ENCODE results near the gene CNTD1. TPM values are rescaled to one million over a fixed set of nuclear protein-coding genes. Genes with fewer than 3 reads are reported as not detected.
"Not testable (repeated sequence)": the region's sequence is repeated elsewhere in the genome, so short reads cannot be mapped to it uniquely, and the experiment has no call there.

Gene CNTD1, protein sequence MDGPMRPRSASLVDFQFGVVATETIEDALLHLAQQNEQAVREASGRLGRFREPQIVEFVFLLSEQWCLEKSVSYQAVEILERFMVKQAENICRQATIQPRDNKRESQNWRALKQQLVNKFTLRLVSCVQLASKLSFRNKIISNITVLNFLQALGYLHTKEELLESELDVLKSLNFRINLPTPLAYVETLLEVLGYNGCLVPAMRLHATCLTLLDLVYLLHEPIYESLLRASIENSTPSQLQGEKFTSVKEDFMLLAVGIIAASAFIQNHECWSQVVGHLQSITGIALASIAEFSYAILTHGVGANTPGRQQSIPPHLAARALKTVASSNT
- not detected for total RNA-seq

DNA sequence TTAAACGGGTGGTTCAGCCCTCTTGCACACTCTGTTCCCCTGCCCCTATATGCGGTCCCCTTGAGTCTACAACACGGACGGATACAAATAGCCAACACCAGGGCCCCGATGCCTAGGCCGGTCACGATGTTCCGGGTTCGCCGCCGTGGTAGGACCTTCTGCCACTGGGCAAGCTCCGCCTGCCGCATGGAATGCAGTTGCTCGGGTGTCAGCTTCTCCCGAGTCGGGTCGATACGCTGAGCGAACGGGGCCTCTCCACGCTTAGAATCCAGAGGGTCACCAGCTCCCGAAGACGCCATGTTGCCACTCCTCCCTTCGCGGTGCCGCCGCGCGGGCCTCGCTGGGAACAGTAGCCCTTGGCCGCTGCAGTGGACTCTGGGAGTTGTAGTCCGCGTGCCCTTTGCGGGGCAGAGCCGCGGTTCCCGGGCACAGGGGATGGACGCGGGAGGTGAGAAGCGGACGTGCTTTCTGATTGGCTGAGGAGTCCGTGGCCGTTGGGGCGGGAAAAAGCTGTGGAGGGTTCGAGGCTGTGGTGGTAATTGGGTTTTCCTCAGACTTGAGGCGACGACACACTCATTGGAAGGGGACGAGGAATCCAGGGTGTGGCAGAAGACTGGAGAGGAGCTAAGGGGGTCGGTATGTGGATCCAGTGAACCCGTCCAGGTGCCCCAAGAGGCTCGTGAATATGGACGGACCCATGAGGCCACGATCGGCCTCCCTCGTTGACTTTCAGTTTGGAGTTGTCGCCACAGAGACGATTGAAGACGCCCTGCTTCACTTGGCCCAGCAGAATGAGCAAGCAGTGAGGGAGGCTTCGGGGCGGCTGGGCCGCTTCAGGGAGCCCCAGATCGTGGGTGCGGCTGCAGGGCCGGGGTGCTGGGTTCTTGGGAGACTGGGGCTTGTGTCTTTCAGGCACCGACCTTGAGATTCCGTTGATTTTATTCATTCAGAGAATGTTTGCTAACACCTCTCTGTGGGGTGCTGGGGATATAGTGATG lies at the start of gene CNTD1, which contains the start of gene COA3:
Gene CNTD1 (plus strand): TSS at position 479 of the 998 bp plus-strand sequence. CDS start 207 bp downstream, at position 686.
Gene COA3 (minus strand): TSS at position 322 of the 998 bp plus-strand sequence. CDS start 23 bp downstream, at position 299.
- Histone ChIP-seq H3K27me3 (ENCODE audit: insufficient read depth, low read length) (no peaks in the 10 kb centered on the region), H3K9me3 (ENCODE audit: low read depth, low read length) (no peaks in the 10 kb centered on the region), H3K4me3 (ENCODE audit: low read length) (peak within 1 kb of the TSS; percentile 82), H3K4me1 (ENCODE audit: insufficient read depth, low read length) (peaks cover 19% of the 10 kb centered on the region)

DNA sequence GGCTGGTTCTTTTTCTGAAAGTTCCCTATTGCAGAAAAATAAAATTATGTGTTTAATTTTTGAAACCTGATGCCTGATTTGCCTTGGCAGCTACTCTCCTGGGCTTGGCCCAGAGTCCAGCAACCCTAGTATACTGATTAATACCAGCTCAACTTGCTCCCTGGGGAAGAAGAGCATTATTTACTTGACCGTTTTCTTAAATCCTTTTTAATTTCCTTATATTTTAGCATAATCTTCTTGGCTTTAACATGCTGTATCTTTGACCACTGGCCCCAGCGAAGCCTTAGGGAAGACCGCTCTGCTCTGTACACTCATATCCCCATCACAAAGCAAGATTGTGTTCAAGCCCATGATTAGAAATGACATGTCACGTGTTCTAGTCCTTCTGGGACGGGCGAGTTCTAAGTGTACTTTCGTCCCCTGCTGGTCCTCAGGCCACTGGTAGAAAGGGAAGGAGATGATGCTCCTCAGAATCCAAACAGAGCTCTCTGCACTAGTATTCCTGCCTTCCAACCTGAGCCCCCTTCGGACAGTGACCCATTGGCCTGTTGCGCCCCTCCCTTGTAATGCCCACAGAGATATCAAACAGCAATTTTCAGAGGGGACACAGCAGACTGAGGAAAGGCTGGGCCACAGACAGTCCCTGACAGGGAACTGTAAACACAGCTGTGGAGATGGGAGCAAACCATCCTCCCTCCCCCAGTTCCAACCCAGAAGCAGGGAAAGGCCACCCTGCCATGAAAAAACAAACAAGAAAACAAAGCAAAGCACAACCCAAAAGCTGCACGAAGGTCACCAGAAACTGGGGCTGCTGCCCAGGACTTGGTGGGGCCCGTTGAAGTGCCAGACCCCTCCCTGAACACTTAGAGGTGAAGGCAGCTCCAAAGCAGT lies 49.5 kb upstream of the CNTD1 start:
- Histone ChIP-seq H3K9me3 (ENCODE audit: low read depth, low read length) (no peaks in the 10 kb centered on the region), H3K4me3 (ENCODE audit: low read length) (no peak overlapping the region), H3K4me1 (ENCODE audit: insufficient read depth, low read length) (peaks cover 21% of the 10 kb centered on the region), H3K27me3 (ENCODE audit: insufficient read depth, low read length) (no peaks in the 10 kb centered on the region)

DNA sequence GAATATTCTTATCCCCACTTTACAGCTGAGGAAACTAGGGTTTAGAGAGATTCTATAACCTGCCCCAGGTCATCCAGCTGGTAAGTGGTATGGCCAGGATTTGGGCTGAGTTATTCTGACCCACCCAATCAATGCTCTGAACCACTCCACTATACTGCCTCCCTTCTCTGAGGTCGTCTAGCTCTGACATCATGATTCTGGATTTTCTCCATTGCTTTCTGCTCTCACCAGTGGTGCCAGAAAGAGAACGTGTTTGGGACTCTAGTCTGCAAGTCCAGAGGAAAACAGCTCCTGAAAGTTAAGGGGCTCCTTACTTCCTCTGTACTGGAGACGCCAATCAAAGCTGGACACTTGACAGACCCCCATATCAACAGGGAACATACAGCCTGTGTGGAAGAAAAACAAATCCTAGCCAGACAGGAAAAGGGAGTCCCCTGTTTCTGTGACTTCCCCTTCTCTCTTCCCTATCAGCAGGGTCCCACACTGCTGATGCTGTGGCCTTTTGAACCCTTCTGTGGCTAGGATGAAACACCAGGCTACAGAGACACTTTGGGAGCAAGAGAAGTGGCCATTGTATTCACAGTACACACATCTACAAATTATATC lies 47.8 kb upstream of the CNTD1 start:
- no peaks in the 10 kb centered on the region for H3K9me3 ChIP-seq (ENCODE audit: low read depth, low read length)
- no peaks in the 10 kb centered on the region for H3K27me3 ChIP-seq (ENCODE audit: insufficient read depth, low read length)
- H3K4me3 ChIP-seq (ENCODE audit: low read length): no peak overlapping the region
- H3K4me1 ChIP-seq (ENCODE audit: insufficient read depth, low read length): peaks cover 10% of the 10 kb centered on the region

DNA sequence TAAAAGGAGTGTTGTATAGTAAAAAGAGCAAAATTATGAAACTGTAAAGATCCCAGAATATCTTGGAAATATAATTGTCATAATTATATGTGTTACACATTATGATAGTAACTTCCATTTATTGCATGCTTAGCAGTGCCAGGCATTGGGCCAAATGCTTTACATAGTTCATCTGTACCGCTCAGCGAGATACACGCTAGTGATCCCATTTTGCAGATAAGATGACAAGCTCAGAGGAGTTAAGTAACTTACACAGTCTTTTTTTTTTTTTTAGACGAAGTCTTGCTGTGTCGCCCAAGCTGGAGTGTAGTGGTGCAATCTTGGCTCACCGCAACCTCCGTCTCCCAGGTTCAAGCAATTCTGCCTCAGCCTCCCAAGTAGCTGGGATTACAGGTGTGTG lies 47.0 kb upstream of the CNTD1 start:
- Histone ChIP-seq H3K4me3 (ENCODE audit: low read length) (no peak overlapping the region), H3K27me3 (ENCODE audit: insufficient read depth, low read length) (no peaks in the 10 kb centered on the region), H3K9me3 (ENCODE audit: low read depth, low read length) (no peaks in the 10 kb centered on the region), H3K4me1 (ENCODE audit: insufficient read depth, low read length) (peaks cover 10% of the 10 kb centered on the region)

DNA sequence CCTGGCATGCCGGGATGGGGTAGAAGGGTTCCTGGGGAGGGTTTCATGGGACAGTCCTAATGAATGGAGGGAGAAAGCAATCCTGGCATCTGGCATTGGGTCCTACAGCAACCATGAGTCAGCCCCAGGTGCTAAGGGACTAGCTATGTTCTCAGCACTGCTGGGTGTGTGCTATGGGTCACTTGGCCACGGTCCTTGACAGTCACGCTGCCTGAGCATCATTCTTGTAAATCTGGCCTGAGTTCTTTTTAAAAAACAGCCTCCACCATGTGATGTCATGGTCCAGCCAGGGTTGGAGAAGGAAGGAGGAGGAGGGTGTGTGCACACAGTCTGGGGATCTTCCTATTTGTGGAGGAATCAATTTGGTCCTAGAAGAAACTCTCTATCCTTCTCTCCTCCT lies 43.9 kb upstream of the CNTD1 start:
- Histone ChIP-seq H3K9me3 (ENCODE audit: low read depth, low read length) (no peaks in the 10 kb centered on the region), H3K4me1 (ENCODE audit: insufficient read depth, low read length) (peaks cover 15% of the 10 kb centered on the region), H3K27me3 (ENCODE audit: insufficient read depth, low read length) (peaks cover 8% of the 10 kb centered on the region), H3K4me3 (ENCODE audit: low read length) (no peak overlapping the region)

DNA sequence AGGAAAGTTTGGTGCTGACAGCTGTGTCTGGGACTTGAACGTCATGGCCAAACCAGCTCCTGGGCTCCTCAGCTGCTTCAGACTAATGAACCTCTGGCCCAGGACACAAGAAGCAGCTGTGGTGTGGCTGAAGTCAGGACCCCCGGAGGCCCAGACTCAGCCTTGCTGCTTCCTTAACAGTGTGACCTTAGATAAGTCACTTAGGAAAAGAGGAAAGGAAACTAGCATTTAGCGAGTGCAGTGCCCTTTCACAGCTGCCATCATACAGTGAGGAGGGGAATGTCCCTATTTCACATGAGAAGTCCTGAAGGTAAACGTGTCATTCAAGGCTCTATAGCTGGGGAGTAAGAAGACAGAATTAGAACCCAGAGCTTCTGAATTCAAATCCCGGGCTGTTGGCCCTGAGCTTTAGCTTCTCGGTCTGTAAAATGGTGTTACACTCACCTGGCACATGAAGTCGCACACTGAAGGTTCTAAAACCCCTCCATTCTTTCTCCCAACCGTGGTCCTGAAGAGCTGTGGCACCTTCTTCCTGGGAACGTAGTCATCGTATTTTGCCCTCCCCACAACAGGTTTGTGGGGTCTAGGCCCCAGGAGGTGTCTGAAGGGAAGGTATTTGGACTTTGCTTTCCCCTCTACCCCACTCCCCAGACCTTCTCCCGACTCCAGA lies 38.5 kb upstream of the CNTD1 start:
- H3K9me3 ChIP-seq (ENCODE audit: low read depth, low read length): no peaks in the 10 kb centered on the region
- peaks cover 33% of the 10 kb centered on the region for H3K27me3 ChIP-seq (ENCODE audit: insufficient read depth, low read length)
- H3K4me3 ChIP-seq (ENCODE audit: low read length): no peak overlapping the region
- H3K4me1 ChIP-seq (ENCODE audit: insufficient read depth, low read length): peaks cover 23% of the 10 kb centered on the region

DNA sequence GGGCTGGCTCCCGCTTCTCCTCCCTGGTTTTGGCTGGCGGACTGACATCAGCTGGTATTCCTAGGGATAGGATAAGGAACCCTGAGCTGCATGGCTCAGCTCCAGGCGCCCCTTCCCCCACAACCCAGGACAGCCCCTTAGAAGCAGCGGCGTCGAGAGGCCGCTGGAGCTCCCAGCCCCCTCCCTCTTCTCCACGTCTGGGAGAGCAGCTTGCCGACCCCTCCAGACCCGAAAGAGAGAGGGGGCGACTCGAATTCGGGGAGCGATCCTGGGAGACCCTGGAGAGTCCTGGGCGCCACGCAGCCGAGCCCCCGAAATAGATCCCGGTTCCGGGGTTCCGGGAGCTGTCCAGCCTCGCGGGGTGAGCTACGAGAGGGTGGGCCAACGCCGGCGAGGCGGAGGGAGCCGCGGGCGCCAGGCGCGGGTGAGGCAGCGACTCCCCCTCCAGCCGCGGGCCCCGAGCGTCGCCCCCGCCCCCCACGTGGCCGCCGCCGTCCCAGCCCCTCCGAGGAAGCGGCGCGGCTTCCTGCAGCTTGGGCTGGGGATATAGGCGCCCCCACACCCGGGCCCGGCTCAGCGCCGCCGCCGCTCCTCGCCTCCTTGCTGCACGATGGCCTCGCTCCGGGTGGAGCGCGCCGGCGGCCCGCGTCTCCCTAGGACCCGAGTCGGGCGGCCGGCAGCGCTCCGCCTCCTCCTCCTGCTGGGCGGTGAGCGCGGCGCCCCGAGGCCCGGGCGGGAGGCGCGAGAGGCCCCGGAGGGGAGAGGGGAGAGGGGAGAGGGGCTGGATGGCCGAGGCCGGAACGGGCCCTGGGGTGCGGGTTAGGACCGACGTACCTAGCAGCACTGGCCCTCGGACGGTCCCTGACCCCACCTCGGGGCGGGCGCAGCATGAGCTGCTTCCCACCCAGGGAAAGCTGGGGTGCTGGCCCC lies 37.7 kb upstream of the CNTD1 start, which contains the start of gene RAMP2:
Gene RAMP2 (plus strand): TSS at position 576 of the 930 bp plus-strand sequence. CDS start 35 bp downstream, at position 611.
- Histone ChIP-seq H3K27me3 (ENCODE audit: insufficient read depth, low read length) (peaks cover 33% of the 10 kb centered on the region), H3K9me3 (ENCODE audit: low read depth, low read length) (no peaks in the 10 kb centered on the region), H3K4me1 (ENCODE audit: insufficient read depth, low read length) (peaks cover 23% of the 10 kb centered on the region), H3K4me3 (ENCODE audit: low read length) (no peak within 1 kb of the TSS)

DNA sequence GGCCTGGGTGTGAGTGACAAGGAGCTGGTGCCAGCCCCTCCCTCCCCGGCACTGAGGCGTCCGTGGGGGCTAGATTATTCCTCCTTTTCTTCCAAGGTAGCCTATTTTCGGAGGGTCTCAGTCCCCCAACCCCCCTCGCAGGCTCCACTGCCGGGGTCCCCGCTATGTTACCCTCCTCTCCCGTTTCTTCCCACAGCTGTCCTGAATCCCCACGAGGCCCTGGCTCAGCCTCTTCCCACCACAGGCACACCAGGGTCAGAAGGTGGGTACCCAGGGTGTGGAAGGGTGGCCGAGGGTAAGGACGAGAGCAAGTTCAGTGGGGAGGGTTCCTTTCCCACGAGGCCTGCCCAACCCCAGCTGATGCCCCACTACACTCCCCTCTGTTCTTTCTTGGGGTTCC lies 37.0 kb upstream of the CNTD1 start:
- H3K4me1 ChIP-seq (ENCODE audit: insufficient read depth, low read length): peaks cover 23% of the 10 kb centered on the region
- no peaks in the 10 kb centered on the region for H3K9me3 ChIP-seq (ENCODE audit: low read depth, low read length)
- peaks cover 33% of the 10 kb centered on the region for H3K27me3 ChIP-seq (ENCODE audit: insufficient read depth, low read length)
- H3K4me3 ChIP-seq (ENCODE audit: low read length): no peak overlapping the region

DNA sequence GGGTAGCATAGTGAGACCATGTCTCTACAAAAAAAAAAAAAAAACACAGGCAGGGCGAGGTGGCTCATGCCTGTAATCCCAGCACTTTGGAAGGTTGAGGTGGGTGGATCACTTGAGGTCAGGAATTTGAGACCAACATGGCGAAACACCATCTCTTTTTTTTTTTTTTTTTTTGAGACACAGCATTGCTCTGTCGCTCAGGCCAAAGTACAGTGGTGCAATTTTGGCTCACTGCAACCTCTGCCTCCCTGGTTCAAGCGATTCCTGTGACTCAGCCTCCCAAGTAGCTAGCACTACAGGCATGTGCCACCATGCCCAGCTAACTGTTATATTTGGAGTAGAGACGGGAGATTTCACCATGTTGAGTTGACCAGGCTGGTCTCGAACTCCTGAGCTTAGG lies 32.5 kb upstream of the CNTD1 start:
- peaks cover 15% of the 10 kb centered on the region for H3K27me3 ChIP-seq (ENCODE audit: insufficient read depth, low read length)

DNA sequence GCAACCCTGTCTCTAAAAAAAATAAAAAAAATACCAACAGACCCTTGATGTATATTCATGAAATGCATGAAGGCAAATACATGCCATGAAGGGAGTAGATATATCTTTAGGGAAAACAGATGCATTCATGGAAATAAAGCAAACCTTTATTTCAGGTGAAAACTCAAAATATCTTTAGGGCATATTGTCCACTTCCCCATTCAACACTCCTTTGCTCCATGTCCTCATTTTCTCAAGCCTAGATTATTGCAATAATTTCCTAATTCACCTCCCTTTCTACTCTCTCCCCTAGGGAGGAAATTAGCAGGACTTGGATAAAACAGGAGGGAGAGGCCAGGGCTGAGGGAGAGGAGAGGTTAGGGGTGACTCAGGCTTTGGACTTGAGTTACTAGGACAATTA lies 31.1 kb upstream of the CNTD1 start:
- Histone ChIP-seq H3K9me3 (ENCODE audit: low read depth, low read length) (no peaks in the 10 kb centered on the region), H3K4me1 (ENCODE audit: insufficient read depth, low read length) (peaks cover 1% of the 10 kb centered on the region), H3K27me3 (ENCODE audit: insufficient read depth, low read length) (peaks cover 4% of the 10 kb centered on the region), H3K4me3 (ENCODE audit: low read length) (no peak overlapping the region)

More for the DNA sequence above, 32.5 kb upstream of the CNTD1 start:
- Histone ChIP-seq H3K4me3 (ENCODE audit: low read length) (no peak overlapping the region), H3K4me1 (ENCODE audit: insufficient read depth, low read length) (peaks cover 6% of the 10 kb centered on the region), H3K9me3 (ENCODE audit: low read depth, low read length) (no peaks in the 10 kb centered on the region)

DNA sequence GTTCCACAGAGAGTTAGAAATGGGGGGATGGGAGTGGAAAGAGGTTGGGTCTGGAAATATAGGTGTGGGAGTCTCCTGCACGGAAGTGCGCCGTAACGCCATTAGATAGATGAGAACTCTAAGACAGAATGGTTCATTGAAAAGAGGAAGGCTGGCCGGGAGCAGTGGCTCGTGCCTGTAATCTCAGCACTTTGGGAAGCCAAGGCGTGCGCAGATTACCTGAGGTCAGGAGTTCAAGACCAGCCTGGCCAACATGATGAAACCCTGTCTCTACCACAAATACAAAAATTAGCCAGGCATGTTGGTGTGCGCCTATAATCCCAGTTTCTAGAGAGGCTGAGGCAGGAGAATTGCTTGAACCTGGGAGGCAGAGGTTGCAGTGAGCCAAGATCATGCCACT lies 30.7 kb upstream of the CNTD1 start:
- not testable (repeated sequence) for H3K4me3 ChIP-seq (ENCODE audit: low read length)

DNA sequence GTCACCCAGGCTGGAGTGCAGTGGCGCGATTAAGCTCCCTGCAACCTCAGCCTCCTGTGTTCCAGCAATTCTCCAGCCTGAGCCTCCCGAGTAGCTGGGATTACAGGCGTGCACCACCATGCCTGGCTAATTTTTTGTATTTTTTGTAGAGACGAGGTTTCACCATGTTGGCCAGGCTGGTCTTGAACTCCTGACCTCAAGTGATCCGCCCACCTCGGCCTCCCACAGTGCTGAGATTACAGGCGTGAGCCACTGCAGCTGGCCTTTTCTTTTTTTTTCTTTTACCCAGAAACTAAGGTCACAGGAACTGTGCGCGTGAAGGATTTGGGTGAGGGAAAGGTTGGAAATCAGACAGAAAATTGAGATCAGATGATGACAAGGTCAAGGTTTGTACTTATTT lies 28.7 kb upstream of the CNTD1 start:
- peaks cover 15% of the 10 kb centered on the region for H3K4me1 ChIP-seq (ENCODE audit: insufficient read depth, low read length)

More for the DNA sequence above, 30.7 kb upstream of the CNTD1 start:
- not testable (repeated sequence) for H3K9me3 ChIP-seq (ENCODE audit: low read depth, low read length); H3K4me1 ChIP-seq (ENCODE audit: insufficient read depth, low read length); H3K27me3 ChIP-seq (ENCODE audit: insufficient read depth, low read length)

DNA sequence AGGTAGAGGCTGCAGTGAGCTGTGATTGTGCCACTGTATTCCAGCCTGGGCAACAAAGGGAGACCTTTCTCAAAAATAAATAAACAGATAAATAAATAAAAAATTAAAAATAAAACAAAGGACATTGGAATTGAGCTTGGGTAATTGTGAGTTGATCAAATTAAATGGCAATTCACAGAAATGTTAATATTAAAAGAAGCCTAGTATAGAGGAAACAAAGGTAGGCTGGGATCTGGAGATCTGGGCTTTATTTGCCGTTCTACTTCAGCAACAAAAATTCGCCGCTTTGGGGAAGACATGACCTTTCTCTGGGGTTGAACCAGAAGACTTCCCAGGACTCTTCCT lies 25.7 kb upstream of the CNTD1 start:
- Histone ChIP-seq H3K4me3 (ENCODE audit: low read length) (peak overlapping the region; percentile 82), H3K4me1 (ENCODE audit: insufficient read depth, low read length) (peaks cover 15% of the 10 kb centered on the region), H3K27me3 (ENCODE audit: insufficient read depth, low read length) (no peaks in the 10 kb centered on the region), H3K9me3 (ENCODE audit: low read depth, low read length) (no peaks in the 10 kb centered on the region)

More for the DNA sequence above, 28.7 kb upstream of the CNTD1 start:
- H3K4me3 ChIP-seq (ENCODE audit: low read length); H3K9me3 ChIP-seq (ENCODE audit: low read depth, low read length); H3K27me3 ChIP-seq (ENCODE audit: insufficient read depth, low read length): not testable (repeated sequence)
